ENCODE data around the gene PPIP5K2. TPM values are rescaled to one million over a fixed set of nuclear protein-coding genes. Genes with fewer than 3 reads are reported as not detected.

The PPIP5K2 gene
- total RNA-seq, 1 donor: 78.5 TPM

DNA sequence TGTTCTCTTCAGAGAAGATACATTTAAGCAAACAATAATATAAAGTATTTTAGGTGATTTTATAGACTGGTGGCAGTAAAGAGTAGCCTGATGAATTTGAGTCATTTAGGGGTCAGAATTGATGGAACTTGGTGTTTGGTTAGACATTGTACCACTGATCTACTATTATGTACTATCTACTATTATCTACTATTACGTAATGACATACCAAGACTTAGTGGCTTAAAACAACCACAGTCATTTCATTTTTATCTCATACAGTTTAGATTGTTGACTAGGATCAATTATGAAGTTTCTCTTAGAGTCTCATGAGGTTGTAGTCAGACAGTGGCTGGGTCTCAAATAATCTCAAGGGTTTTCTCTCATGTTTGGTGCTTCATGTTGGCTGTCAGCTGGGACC, 54.0 kb downstream of the PPIP5K2 start:
- no peaks in the 10 kb centered on the region for H3K79me2 ChIP-seq (ENCODE audit: insufficient read depth, low read length)
- peaks cover 13% of the 10 kb centered on the region for H3K36me3 ChIP-seq (ENCODE audit: insufficient read depth, low read length)
- no peak overlapping the region for H2AFZ ChIP-seq (ENCODE audit: low read length)
- H3K9me3 ChIP-seq (ENCODE audit: low read depth, low read length): no peaks in the 10 kb centered on the region
- H3K27ac ChIP-seq (ENCODE audit: low read depth, low read length): no peak overlapping the region
- TF ChIP-seq, protein P1, sequence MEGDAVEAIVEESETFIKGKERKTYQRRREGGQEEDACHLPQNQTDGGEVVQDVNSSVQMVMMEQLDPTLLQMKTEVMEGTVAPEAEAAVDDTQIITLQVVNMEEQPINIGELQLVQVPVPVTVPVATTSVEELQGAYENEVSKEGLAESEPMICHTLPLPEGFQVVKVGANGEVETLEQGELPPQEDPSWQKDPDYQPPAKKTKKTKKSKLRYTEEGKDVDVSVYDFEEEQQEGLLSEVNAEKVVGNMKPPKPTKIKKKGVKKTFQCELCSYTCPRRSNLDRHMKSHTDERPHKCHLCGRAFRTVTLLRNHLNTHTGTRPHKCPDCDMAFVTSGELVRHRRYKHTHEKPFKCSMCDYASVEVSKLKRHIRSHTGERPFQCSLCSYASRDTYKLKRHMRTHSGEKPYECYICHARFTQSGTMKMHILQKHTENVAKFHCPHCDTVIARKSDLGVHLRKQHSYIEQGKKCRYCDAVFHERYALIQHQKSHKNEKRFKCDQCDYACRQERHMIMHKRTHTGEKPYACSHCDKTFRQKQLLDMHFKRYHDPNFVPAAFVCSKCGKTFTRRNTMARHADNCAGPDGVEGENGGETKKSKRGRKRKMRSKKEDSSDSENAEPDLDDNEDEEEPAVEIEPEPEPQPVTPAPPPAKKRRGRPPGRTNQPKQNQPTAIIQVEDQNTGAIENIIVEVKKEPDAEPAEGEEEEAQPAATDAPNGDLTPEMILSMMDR (IDR thresholded peaks at IDR 0.05; ENCODE audit: extremely low read depth, low read depth, low read length): no peak
- no peaks in the 10 kb centered on the region for H3K4me1 ChIP-seq (ENCODE audit: insufficient read depth, low read length)
- H3K4me3 ChIP-seq (ENCODE audit: insufficient read depth, low read length): no peak overlapping the region
- H3K4me2 ChIP-seq (ENCODE audit: insufficient read depth, low read length): no peak overlapping the region
- no peaks in the 10 kb centered on the region for H4K20me1 ChIP-seq (ENCODE audit: insufficient read depth, low read length)
- no peak for DNase-seq (ENCODE audit: insufficient read length, low spot score, missing footprints)
- H3K27me3 ChIP-seq (ENCODE audit: insufficient read depth, low read length): no peaks in the 10 kb centered on the region

DNA sequence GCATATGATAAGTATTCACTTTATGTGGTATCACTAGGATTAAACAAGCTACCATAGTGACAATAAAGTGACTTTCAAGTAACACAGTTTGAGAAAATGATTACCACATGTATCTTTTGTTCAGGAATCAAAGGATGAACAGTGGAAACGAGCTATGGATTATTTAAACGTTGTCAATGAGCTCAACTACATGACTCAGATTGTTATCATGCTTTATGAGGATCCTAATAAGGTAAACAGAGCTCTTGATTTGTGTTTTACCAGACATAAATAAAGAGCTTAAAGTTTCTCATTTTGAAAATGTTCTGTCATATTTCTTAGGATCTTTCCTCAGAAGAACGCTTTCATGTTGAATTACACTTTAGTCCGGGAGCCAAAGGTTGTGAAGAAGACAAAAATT, 57.4 kb downstream of the PPIP5K2 start:
- Histone ChIP-seq H3K36me3 (ENCODE audit: insufficient read depth, low read length) (peaks cover 22% of the 10 kb centered on the region), H3K4me3 (ENCODE audit: insufficient read depth, low read length) (no peak overlapping the region), H3K79me2 (ENCODE audit: insufficient read depth, low read length) (no peaks in the 10 kb centered on the region), H3K9me3 (ENCODE audit: low read depth, low read length) (no peaks in the 10 kb centered on the region), H3K27ac (ENCODE audit: low read depth, low read length) (no peak overlapping the region), H4K20me1 (ENCODE audit: insufficient read depth, low read length) (no peaks in the 10 kb centered on the region), H3K27me3 (ENCODE audit: insufficient read depth, low read length) (no peaks in the 10 kb centered on the region), H2AFZ (ENCODE audit: low read length) (no peak overlapping the region), H3K4me2 (ENCODE audit: insufficient read depth, low read length) (no peak overlapping the region), H3K4me1 (ENCODE audit: insufficient read depth, low read length) (no peaks in the 10 kb centered on the region)
- TF ChIP-seq, protein P1 (IDR thresholded peaks at IDR 0.05; ENCODE audit: extremely low read depth, low read depth, low read length): no peak
- DNase-seq (ENCODE audit: insufficient read length, low spot score, missing footprints): no peak

DNA sequence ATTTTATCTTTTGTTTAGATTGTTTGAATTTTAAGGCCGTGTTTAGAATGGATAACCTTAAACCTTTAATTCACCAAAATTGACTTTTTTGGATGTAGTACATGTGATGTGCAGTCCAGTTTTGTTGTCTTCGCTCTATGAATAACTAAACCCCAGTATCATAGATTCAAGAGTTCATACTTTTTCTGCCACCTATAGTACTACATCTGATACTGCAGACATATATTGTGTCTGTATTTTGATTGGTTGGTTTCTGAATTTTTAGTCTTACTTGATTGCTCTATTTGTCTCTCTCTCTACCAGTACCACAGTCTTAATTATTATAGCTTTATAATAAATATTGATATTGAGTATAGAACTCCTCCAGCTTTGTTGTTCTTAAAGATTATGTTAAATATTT, 58.1 kb downstream of the PPIP5K2 start:
- Histone ChIP-seq H3K4me3 (ENCODE audit: insufficient read depth, low read length) (no peak overlapping the region), H3K36me3 (ENCODE audit: insufficient read depth, low read length) (peaks cover 22% of the 10 kb centered on the region), H3K4me1 (ENCODE audit: insufficient read depth, low read length) (no peaks in the 10 kb centered on the region), H3K79me2 (ENCODE audit: insufficient read depth, low read length) (no peaks in the 10 kb centered on the region), H3K9me3 (ENCODE audit: low read depth, low read length) (no peaks in the 10 kb centered on the region), H3K27me3 (ENCODE audit: insufficient read depth, low read length) (no peaks in the 10 kb centered on the region), H3K4me2 (ENCODE audit: insufficient read depth, low read length) (no peak overlapping the region), H3K27ac (ENCODE audit: low read depth, low read length) (no peak overlapping the region), H2AFZ (ENCODE audit: low read length) (no peak overlapping the region), H4K20me1 (ENCODE audit: insufficient read depth, low read length) (no peaks in the 10 kb centered on the region)
- peak; percentile 9 for DNase-seq (ENCODE audit: insufficient read length, low spot score, missing footprints)
- TF ChIP-seq, protein P1 (IDR thresholded peaks at IDR 0.05; ENCODE audit: extremely low read depth, low read depth, low read length): no peak

DNA sequence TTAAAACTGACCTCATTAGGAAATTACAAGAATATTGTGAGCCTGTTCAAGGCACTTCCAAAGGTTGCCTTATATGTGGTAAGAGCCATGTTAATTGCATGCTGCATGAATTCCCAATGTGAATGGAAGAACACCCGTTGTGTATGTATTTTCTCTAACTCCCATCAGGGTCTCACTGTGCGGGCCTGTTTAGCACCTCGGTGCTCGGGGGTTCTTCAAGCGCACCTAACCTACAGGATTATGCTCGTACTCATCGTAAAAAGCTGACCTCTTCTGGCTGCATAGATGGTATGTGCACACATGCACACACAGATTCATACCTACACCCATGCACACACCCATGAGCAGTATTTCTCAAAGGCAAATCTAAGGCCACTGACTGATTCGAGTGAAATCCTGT, 66.1 kb downstream of the PPIP5K2 start:
- peaks cover 15% of the 10 kb centered on the region for H3K36me3 ChIP-seq (ENCODE audit: insufficient read depth, low read length)
- no peak overlapping the region for H3K4me2 ChIP-seq (ENCODE audit: insufficient read depth, low read length)
- H3K4me1 ChIP-seq (ENCODE audit: insufficient read depth, low read length): no peaks in the 10 kb centered on the region
- H3K9me3 ChIP-seq (ENCODE audit: low read depth, low read length): no peaks in the 10 kb centered on the region
- H3K27me3 ChIP-seq (ENCODE audit: insufficient read depth, low read length): no peaks in the 10 kb centered on the region
- H3K79me2 ChIP-seq (ENCODE audit: insufficient read depth, low read length): no peaks in the 10 kb centered on the region
- H3K27ac ChIP-seq (ENCODE audit: low read depth, low read length): no peak overlapping the region
- DNase-seq (ENCODE audit: insufficient read length, low spot score, missing footprints): no peak
- H2AFZ ChIP-seq (ENCODE audit: low read length): no peak overlapping the region
- no peaks in the 10 kb centered on the region for H4K20me1 ChIP-seq (ENCODE audit: insufficient read depth, low read length)
- TF ChIP-seq, protein P1 (IDR thresholded peaks at IDR 0.05; ENCODE audit: extremely low read depth, low read depth, low read length): no peak
- no peak overlapping the region for H3K4me3 ChIP-seq (ENCODE audit: insufficient read depth, low read length)
